ENCODE data around the gene HAUS6.
"Not testable (repeated sequence)": the region's sequence is repeated elsewhere in the genome, so short reads cannot be mapped to it uniquely, and the experiment has no call there.

Gene HAUS6

GRCh38 chr9:19114680-19115270 lies 12.1 kb upstream of the HAUS6 start:
- FAIRE-seq: no peak

- no peak for FAIRE-seq
Observed at GRCh38 chr9:19113964-19114679, 11.4 kb upstream of the HAUS6 start.

GRCh38 chr9:19113064-19113611 lies 10.4 kb upstream of the HAUS6 start:
- not testable (repeated sequence) for FAIRE-seq

- no peak for FAIRE-seq
Observed at GRCh38 chr9:19108038-19108437, 5.3 kb upstream of the HAUS6 start.

- FAIRE-seq: no peak
Observed at GRCh38 chr9:19104515-19105282, 2.0 kb upstream of the HAUS6 start.

GRCh38 chr9:19102181-19102630 lies 498 bp downstream of the HAUS6 start:
- no peak for FAIRE-seq

GRCh38 chr9:19101203-19101602 lies 1.5 kb downstream of the HAUS6 start:
- no peak for FAIRE-seq

- not testable (repeated sequence) for FAIRE-seq
Observed at GRCh38 chr9:19097431-19097830, 5.3 kb downstream of the HAUS6 start.

GRCh38 chr9:19087106-19088000 lies 15.4 kb downstream of the HAUS6 start:
- FAIRE-seq: no peak

GRCh38 chr9:19085295-19085694 lies 17.4 kb downstream of the HAUS6 start:
- no peak for FAIRE-seq

- FAIRE-seq: no peak
Observed at GRCh38 chr9:19074836-19075235, 27.9 kb downstream of the HAUS6 start.

- no peak for FAIRE-seq
Observed at GRCh38 chr9:19074229-19074628, 28.5 kb downstream of the HAUS6 start.

- FAIRE-seq: no peak
Observed at GRCh38 chr9:19057033-19057432, 45.7 kb downstream of the HAUS6 start.

- FAIRE-seq: no peak
Observed at GRCh38 chr9:19050637-19051591, 51.8 kb downstream of the HAUS6 start.

- no peak for FAIRE-seq
Observed at GRCh38 chr9:19049917-19050636, 52.6 kb downstream of the HAUS6 start.

- peak; percentile 53 for FAIRE-seq
Observed at GRCh38 chr9:19048966-19049916, 53.5 kb downstream of the HAUS6 start, which contains the start of gene RRAGA. RRAGA (plus strand) TSS chr9:19049427; CDS start chr9:19049660, 233 bp downstream.

- FAIRE-seq: no peak
Observed at GRCh38 chr9:19036611-19037010, 66.1 kb downstream of the HAUS6 start.

- FAIRE-seq: no peak
Observed at GRCh38 chr9:19033015-19033414, 69.7 kb downstream of the HAUS6 start, which contains the start of gene SAXO1. SAXO1 (minus strand) TSS chr9:19033209; CDS start chr9:19032908, 301 bp downstream.

- no peak for FAIRE-seq
Observed at GRCh38 chr9:19032406-19032805, 70.3 kb downstream of the HAUS6 start.

All from A204.1 (cell line).